ENCODE results near the gene ELAC2.

ELAC2 gene, protein sequence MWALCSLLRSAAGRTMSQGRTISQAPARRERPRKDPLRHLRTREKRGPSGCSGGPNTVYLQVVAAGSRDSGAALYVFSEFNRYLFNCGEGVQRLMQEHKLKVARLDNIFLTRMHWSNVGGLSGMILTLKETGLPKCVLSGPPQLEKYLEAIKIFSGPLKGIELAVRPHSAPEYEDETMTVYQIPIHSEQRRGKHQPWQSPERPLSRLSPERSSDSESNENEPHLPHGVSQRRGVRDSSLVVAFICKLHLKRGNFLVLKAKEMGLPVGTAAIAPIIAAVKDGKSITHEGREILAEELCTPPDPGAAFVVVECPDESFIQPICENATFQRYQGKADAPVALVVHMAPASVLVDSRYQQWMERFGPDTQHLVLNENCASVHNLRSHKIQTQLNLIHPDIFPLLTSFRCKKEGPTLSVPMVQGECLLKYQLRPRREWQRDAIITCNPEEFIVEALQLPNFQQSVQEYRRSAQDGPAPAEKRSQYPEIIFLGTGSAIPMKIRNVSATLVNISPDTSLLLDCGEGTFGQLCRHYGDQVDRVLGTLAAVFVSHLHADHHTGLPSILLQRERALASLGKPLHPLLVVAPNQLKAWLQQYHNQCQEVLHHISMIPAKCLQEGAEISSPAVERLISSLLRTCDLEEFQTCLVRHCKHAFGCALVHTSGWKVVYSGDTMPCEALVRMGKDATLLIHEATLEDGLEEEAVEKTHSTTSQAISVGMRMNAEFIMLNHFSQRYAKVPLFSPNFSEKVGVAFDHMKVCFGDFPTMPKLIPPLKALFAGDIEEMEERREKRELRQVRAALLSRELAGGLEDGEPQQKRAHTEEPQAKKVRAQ

DNA sequence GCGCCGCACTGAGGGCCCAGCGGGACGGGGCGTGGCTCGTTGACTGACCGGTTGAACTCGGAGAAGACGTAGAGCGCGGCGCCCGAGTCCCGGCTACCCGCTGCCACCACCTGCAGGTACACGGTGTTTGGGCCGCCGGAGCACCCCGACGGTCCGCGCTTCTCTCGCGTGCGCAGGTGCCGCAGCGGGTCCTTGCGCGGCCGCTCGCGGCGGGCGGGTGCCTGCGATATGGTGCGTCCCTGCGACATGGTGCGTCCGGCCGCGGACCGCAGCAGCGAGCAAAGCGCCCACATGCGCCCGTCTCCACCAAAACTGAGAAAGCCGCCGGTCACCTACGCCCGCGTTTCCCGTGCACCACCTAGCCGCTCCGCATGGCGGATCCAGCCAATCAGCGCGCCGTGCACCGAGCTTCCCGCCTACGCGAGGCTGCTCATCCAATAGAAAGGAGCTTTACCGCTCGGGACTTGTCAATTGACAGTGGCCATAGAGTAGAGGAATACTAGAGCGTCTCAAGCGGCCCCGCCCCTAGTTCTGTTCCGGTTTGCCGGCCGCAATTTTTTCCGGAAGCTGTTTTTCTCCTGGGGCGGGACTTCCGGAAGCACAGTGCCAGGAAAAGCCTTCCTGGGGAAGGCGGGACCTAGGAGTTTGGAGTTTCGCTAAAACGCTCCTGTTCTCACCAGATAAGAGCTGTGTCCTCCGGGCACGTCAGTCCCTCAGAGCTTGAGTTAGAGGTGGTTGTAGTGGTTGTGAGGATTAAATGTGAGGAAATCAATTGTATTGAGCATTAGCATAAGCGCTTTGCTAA, at the start of gene ELAC2:
TSS of gene ELAC2 (minus strand) at position 373 of the 805 bp plus-strand sequence. CDS start at position 293, 80 bp downstream.
- FAIRE-seq (no peak), DNase-seq (ENCODE audit: low spot score) (peak; percentile 93)

DNA sequence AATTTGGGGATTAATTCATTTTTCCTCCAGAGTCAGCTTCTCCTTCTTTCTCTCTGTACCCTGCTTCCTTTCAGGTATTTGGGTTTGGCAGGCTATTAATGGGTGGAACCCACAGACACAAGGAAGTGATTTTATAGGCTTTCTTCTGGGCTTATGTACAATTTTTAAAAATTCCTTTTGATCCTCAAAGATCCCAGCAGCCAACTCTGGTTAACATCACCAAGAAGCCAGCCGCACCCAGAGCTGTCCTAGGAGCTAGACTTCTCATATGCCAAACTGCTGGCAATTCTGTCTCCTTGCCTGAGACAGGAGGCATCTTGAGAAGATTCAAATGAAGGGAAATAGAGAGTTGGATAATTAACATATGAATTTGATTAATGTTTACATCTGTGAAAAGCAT, 47.2 kb upstream of the ELAC2 start:
- FAIRE-seq = no peak
- no peak for DNase-seq (ENCODE audit: low spot score)

DNA sequence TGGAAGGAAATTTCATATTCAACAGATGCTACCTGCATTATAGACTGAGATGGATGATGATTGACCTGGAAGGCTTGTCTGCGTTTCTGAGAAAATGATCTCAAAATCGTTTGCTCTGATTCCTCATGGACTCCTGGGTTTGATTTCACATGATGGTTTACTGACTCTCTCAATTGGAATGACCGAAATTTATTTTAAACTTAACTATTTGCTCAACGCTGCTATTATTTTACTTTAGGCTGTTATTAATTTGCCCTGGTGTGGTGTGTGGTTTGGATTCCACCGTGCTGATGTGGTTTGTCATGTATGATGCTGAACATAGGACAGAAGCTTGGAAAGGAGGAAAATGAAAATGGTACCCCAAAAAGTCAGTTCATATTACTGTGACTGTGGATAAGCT, 37.3 kb upstream of the ELAC2 start:
- DNase-seq (ENCODE audit: low spot score) (no peak), FAIRE-seq (no peak)

DNA sequence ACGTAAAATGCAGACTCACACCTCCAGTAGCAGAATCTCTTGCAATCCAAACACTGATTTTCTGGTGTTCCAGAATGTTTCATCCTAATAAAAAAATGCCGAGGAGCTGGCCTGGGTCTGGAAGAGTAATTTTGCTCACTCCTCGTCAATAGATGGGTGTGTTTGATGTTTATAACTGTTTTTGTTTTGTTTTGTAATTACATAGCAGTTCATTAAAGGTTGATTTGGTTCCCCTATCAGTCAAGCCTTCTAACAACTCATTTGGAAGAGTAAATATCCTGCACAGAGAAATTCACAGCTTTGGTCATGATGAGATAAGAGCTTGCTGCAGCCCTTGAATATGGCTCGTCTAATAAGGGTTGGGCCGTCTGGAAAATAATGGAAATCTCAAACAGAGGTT, 36.8 kb upstream of the ELAC2 start:
- FAIRE-seq = no peak
- DNase-seq (ENCODE audit: low spot score) = no peak

DNA sequence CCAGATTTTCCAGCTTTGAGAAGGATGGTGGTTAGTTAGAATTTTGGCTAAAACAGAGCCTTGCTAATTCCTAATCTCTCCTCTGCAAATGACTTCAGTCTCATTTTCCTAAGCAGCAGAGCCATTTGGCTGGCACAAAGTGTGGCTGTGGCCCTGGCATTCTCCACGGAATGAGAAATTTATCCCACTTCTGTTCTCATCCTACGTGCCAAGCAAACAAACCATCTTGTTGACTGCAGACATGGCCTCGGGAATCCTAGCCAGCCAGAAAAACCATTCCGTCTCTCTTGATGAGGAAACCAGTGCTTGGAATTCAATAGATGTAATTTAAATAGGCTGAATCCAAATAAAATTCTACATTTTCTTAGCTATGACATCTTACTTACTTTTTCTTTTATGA, 34.1 kb upstream of the ELAC2 start:
- no peak for DNase-seq (ENCODE audit: low spot score)

DNA sequence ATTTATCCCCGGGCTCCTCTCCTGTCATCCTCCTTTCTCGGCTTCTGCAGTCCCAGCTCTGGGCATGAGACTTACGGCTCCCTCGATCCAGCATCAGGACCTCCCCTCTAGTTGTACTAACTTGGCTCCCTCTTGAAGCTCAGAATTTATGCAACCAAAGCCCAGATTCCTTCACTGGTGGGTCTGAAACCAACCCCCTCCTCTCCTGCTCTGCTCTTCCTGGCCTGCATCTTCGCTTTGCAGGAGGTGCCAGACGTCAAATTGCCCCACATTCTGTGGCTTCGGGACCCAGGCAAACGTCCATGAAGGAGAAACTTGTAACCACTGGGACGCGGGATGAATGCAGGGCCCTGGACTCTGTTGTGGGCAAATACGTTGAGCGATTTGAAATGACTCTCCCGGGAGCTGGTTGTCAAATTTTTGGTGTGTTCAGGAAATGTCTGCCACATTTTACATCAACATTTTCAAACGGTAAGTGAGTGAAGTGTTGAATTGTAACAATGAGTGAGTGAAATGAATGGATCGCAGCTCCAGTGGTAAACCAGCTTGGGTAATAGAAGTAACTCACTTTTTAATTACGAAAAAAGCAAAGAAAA, 29.3 kb upstream of the ELAC2 start:
- no peak for DNase-seq (ENCODE audit: low spot score)
- no peak for FAIRE-seq

More for the DNA sequence above, 34.1 kb upstream of the ELAC2 start:
- FAIRE-seq = no peak

DNA sequence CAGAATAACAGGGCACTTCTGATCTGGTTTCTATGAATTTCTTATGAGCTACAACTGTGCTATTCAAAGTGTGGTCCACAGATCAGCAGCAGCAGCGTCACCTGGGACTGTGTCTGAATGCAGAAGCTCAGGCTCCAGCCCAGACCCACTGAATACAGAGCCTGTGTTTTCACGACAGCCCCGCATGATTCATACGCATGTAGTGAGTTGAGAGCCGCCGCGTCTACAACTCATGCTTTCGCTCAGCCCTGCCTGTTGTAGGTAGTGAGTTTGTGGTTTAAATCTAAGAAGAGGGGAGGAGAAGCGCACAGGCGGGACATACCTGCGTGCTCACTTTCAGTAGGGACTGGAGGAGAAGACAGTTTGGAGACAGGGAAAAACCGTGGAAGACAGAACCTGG, 28.5 kb upstream of the ELAC2 start:
- FAIRE-seq (no peak), DNase-seq (ENCODE audit: low spot score) (no peak)

DNA sequence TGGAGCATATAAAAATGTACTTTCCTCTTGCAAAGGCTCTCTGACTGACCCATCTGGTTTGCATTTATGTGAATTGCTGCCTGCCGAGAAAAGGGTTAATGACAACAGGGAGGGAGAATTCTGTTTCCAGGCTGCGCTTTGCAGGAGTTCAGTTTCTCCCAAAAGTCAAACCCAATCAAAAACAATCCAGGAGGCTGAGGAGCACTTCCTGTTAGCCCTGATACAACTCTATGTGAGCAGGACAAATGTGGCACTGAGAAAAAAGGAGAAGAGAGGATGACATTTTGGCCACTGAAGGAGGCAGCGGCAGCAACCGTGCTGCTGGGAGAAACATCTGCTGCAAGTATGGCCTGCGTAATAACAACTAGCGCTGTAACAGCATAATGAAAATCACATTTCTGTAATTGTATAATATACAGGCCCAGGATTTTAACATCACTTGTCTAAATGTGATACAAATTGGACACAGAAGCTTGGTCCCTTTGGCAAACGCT, 26.8 kb upstream of the ELAC2 start:
- DNase-seq (ENCODE audit: low spot score) (no peak), FAIRE-seq (no peak)

DNA sequence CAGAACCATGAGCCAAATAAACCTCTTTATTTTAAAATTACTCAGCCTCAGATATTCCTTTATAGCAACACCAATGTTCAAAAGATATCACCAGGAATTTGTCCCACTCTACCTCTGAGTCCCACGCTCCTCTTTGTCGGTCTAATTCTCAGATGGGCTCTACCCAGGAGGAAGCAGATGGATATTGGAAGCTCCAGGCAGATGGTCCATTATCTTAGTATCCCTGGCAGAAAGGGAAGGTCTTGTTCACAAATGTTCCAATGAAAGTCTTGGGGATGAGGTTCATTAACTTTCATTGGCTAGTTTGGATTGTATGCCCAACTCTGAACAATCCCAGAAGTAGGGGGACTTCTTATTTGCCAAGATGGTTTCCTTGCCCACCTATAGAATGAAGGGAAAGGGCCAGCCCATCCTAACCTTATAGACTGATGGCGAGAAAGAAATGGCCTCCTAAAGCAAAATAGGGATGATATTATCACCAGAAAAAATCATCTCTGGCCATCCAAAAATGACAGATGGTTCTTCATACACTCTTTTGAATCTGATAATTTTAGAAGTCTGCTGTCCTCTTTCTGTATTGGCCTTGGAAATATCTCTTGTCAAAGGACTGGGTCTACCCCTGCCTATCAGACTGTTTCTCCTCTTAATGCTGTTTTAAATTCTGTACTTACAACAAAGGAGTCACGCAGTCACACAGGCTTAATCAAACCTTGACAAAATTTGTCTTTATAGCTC, 21.3 kb upstream of the ELAC2 start:
- DNase-seq (ENCODE audit: low spot score) (no peak), FAIRE-seq (no peak)

DNA sequence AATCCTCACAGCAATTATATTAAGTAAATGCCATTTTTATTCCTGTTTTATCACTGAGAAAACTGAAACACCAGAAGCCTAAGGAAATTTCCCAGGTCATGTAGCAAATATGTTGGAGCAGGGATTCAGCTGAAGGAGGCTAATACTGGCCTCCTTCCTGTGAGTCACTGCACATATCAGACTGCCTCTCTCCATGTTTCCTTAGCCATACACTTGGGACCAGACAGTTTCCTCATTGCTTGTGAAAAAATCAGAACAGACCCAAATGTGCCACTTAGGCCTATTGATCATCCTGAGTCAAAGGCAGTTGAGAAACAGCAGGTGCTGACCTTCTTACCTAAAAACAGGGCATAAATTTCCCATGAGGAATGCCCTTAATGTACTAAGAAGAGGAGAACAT, 18.9 kb upstream of the ELAC2 start:
- DNase-seq (ENCODE audit: low spot score) = no peak
- FAIRE-seq = no peak

DNA sequence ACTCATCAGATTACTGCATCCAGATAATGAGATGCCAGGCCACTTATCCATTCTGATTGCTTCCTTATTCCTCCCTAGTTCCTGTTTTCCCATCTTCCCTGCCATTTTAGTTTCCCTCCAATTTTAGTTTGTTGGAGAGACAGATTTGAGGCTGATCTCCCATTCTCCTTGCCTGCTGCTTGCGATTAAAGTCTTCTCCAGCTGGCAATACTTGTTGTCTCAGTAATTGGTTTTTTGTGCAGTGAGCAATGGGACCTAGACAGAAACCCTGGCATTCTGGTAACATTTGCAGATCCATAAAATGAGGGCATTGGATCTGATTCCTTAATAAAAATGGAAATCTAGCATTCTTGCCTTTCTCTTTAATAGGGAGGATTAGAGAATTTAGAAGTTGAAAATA, 17.6 kb upstream of the ELAC2 start:
- DNase-seq (ENCODE audit: low spot score) = no peak
- no peak for FAIRE-seq

DNA sequence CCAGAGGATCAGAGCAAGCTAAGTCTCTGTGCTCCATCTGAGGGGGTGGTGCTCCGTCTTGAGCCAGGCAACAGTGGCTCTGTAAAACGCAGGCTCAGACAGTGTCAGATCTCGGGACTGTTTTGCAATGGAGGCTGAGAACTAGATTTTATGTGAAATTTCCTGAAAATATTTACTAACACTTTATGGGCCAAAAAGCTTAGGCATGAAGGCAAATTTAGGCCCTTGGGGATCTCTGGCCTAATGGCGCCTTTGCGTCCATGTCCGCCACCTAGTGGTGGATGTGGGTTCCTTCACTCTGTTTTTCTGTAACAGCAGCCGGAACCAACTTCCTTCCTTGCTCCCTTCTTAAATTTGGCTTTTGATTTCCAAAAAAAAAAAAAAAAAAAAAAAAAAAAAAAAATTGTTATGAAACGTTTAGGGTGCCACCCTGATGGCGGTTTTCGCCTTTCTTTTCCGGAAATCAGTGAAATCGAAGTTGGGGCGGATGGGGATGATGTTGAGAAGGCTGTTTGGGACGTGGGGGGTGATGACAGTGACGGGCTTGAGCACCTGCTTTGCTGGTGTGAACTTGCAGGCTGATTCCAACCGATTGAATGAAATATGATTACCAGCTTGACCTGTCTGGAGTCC, 14.0 kb upstream of the ELAC2 start:
- DNase-seq (ENCODE audit: low spot score) (peak; percentile 50), FAIRE-seq (no peak)

DNA sequence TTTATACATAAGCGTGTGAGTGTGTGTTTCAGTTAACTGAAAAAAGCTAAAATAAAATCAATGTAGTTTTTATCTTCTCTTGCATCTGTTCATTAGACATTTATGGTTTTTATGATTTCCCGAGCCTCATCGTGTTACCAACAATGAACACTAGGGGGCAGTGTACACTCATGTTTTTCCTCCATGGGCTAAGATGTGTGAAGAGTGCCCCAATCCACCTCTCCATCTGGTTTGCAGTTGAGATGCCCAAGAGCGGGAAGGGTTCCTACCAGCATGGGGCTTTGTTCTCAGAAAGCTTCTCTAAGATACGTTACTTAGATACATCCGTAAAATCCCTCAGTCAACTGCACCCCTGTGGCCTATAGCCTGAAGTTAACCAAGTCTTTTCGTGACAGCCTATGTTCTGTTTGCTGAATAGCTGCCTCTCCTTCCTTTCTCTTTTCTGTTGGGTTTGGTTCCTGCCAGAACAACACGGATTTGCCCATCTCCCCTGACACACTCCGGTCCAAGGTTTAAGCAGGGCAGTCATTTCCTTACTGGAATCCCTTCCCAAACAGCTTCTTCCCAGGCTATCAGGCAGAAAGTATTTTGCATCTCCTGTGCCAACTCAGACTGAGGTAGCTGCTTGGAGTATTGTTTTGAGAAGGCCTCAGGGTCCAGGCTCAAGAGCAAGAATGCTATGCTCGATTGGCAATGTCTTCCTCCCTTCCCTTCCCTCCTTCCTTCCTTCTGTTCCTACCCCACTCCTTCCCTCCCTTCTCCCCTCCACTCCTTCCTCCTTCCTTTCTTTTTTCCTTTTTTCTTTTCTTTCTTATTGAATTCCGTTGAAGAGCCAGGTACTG, 12.9 kb upstream of the ELAC2 start:
- FAIRE-seq = no peak
- DNase-seq (ENCODE audit: low spot score) = peak; percentile 40

DNA sequence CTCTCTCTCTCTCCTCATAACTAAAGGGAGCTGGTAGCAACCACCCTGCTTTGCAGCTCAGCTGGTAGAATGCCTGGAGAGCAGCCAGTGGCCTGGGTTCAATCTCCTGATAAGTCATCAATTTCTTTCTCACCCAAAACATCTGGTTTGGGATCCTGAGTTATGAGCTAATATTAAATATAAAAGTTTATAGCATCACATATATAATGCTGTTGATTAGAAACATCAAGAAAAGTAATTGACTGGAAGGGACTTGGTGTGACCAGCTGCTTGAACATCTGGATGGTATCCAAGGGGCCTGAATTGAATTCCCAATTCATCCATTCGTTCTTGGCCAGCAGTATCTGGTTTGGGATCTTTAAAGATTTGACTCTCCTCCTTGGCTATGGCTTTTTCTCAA, 12.2 kb upstream of the ELAC2 start:
- no peak for DNase-seq (ENCODE audit: low spot score)
- FAIRE-seq = no peak

DNA sequence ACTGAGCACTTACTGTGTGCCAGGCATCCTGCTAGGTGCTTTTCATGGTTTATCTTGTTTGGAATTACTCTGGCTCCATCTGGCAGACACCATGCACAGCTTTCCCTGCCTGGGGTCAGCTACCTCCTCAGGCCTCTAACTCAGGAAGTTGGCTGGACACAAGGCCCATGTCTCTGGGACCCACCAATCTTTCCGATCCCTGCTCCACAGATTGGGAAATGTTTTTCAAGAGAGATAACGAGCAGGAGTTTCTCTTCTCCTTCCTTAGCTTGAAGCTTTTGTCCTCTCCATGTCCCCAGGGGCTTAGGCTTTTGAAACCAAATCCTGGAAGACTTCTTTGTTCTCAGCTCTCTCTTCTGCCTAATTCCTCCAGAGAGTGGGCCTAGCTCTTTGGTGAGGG, 11.5 kb upstream of the ELAC2 start:
- FAIRE-seq = no peak
- no peak for DNase-seq (ENCODE audit: low spot score)

DNA sequence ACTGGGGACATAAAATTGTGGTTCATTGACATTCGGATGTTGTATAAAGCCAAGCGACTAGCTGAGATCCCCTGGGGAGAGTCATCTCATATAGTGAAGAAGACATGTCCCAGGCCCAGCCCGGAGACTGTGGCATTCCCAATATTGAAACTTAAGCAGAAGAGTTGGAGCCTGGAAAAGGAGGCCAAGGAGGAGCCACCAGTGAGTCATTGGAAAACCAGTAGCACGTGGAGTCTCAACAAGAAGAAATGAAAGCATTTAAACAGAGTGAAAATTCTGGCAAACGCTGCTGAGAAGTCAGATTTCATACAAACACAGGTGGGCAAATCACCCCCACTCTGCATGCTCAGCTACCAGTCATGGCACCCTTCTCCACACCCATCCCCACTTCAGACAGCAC, 9.4 kb upstream of the ELAC2 start:
- FAIRE-seq (no peak), DNase-seq (ENCODE audit: low spot score) (no peak)

DNA sequence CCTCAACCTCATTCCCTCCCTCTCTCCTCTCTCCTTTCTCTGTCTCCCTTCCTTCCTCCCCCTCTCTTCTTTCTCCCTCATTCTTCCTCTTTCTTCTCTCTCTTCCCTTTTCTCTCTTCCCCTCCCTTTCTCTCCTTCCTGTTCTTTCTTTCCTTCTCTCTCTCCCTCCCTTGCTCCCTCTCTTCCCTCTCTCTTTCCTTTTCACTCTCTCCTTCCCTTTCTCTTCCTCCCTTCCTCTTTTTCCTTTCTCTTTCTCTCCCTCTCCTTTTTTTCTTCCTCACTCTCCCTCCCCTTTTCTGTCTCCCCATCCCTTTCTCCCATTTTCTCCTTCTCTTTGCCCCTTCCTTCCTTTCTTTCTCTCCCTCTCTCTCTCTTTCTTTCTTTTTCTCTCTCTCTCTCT, 7.9 kb upstream of the ELAC2 start:
- DNase-seq (ENCODE audit: low spot score) (no peak), FAIRE-seq (no peak)

DNA sequence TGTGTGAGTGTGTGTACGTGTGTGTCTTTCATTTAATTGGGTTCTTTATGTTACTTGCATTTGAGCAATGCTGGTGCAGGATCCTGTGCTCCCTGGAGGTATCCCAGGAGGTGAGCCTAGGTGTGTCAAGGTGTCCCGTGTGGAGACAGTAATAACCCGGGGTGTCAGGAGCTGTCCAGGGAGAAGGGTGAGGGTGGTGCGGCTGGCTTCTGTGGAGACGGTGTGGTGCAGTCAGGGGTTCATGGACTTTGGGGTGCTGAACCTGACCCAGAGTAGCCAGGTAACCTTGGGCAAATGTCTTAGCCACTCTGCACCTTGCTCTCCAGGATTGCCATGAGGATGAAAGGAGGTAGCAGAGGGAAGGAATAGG, 7.4 kb upstream of the ELAC2 start:
- DNase-seq (ENCODE audit: low spot score) = no peak
- FAIRE-seq = no peak

DNA sequence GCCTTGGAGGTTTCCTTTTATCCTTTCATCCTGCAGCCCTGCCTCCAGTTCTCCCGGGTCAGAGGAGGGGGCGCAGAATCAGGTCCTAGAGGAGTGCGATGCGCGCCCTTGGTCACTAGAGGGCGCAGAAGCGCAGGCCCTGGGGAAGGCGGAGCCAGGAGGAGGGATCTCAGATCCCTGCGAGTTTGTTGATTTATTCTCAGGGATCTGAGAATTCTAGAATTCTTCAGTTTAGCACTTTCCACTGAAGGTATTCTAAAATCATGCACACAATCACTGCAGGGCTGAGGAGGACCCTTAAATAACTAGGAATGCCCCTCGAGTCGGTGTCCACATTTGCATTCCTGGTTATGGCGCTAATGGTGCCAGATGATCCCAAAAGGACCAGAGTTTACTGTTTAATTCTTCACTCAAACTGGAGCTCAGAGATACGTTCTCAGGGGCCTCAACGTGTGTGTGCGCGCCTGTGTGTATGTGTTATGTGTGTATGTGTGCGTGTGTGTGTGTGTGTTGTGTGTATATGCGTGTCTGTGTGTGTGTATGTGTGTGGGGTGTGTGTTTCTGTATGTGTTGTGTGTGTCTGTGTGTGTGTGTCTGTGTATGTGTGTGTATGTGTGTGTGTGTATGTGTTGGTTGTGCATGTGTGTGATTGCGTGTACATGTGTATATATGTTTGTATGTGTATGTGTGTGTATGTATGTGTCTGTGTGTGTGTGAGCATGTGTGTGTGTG, 6.9 kb upstream of the ELAC2 start:
- FAIRE-seq (no peak), DNase-seq (ENCODE audit: low spot score) (peak; percentile 75)

Data from urothelium cell line (cell line).